Activated CD4-positive, alpha-beta T cell treated with anti-CD3 and anti-CD28 coated beads, Interleukin-2, amount 10 ng/mL, durations not matched to agents 7 days and 5 days (primary cell): Measurements from ENCODE around the gene CLASP1. TPM values are rescaled to one million over a fixed set of nuclear protein-coding genes. Genes with fewer than 3 reads are reported as not detected.

Experiments used
- CTCF ChIA-PET: fragments of 350-600 bp; sonication (Branson Sonifier 250); formaldehyde crosslinking; loops from one replicate; lab custom pipeline; 2021; ENCODE audit warnings: antibody characterized with exemption; lab: Charles Lee
- POLR2A ChIA-PET: fragments of 350-600 bp; sonication (Branson Sonifier 250); formaldehyde crosslinking; loops from one replicate; lab custom pipeline; 2021; ENCODE audit warnings: antibody characterized with exemption; lab: Charles Lee
- DNase-seq: peaks from one replicate; pipeline ENCODE4 v3.0.0-alpha.2; 2020
- H3K27ac Mint-ChIP-seq: one replicate; pipeline ENCODE4 v1.8.0; 2021; ENCODE audit warnings: mild to moderate bottlenecking, moderate library complexity, mixed read lengths
- H3K27me3 Mint-ChIP-seq: one replicate; pipeline ENCODE4 v1.8.0; 2021; ENCODE audit warnings: mixed read lengths
- H3K36me3 Mint-ChIP-seq: one replicate; pipeline ENCODE4 v1.8.0; 2021; ENCODE audit warnings: low read depth, mixed read lengths
- H3K4me1 Mint-ChIP-seq: one replicate; pipeline ENCODE4 v1.8.0; 2021; ENCODE audit warnings: mixed read lengths
- H3K4me3 Mint-ChIP-seq: one replicate; pipeline ENCODE4 v1.8.0; 2021; ENCODE audit warnings: mild to moderate bottlenecking, moderate library complexity, mixed read lengths
- H3K9me3 Mint-ChIP-seq: one replicate; pipeline ENCODE4 v1.8.0; 2021; ENCODE audit warnings: mixed read lengths
- total RNA-seq, 2 experiments: library from RNA; stranded (reverse); gene quantifications; one replicate each; pipeline ENCODE4 v1.2.3, GENCODE V29; 2021

CLASP1 gene
- total RNA-seq, 2 experiments from 2014 or later: 52.7 to 54.9 TPM

- H3K36me3 Mint-ChIP-seq: peaks cover 35% of the 10 kb centered on the region
- ChIA-PET POLR2A (no interaction called here), CTCF (no interaction called here)
- no peak overlapping the region for H3K27ac Mint-ChIP-seq
- H3K4me3 Mint-ChIP-seq: no peak overlapping the region
- H3K4me1 Mint-ChIP-seq: peaks cover 8% of the 10 kb centered on the region
- no peaks in the 10 kb centered on the region for H3K27me3 Mint-ChIP-seq
- no peak for DNase-seq
- H3K9me3 Mint-ChIP-seq: peaks cover 2% of the 10 kb centered on the region
These were observed 148.2 kb downstream of the CLASP1 start for GRCh38 chr2:121501031-121501430.

GRCh38 chr2:121498731-121499130, 150.5 kb downstream of the CLASP1 start:
- no peaks in the 10 kb centered on the region for H3K27me3 Mint-ChIP-seq
- no peak overlapping the region for H3K4me3 Mint-ChIP-seq
- H3K27ac Mint-ChIP-seq: no peak overlapping the region
- H3K4me1 Mint-ChIP-seq: peaks cover 6% of the 10 kb centered on the region
- ChIA-PET POLR2A (no interaction called here), CTCF (no interaction called here)
- peaks cover 36% of the 10 kb centered on the region for H3K36me3 Mint-ChIP-seq
- DNase-seq: no peak
- peaks cover 2% of the 10 kb centered on the region for H3K9me3 Mint-ChIP-seq

- Mint-ChIP-seq H3K9me3 (no peaks in the 10 kb centered on the region), H3K36me3 (peaks cover 10% of the 10 kb centered on the region), H3K27ac (no peak overlapping the region), H3K4me1 (peaks cover 17% of the 10 kb centered on the region), H3K4me3 (no peak overlapping the region), H3K27me3 (no peaks in the 10 kb centered on the region)
- DNase-seq: no peak
- CTCF ChIA-PET: no interaction called here
- POLR2A ChIA-PET: no interaction called here
These were observed 156.9 kb downstream of the CLASP1 start for GRCh38 chr2:121492409-121492808.

GRCh38 chr2:121491518-121491917, 157.7 kb downstream of the CLASP1 start:
- no peak for DNase-seq
- Mint-ChIP-seq H3K4me3 (no peak overlapping the region), H3K27me3 (no peaks in the 10 kb centered on the region), H3K36me3 (peaks cover 10% of the 10 kb centered on the region), H3K27ac (no peak overlapping the region), H3K4me1 (peaks cover 17% of the 10 kb centered on the region), H3K9me3 (no peaks in the 10 kb centered on the region)
- ChIA-PET CTCF (no interaction called here), POLR2A (no interaction called here)

GRCh38 chr2:121490584-121491133, 158.6 kb downstream of the CLASP1 start:
- CTCF ChIA-PET: no interaction called here
- peaks cover 17% of the 10 kb centered on the region for H3K4me1 Mint-ChIP-seq

GRCh38 chr2:121489911-121490583, 159.2 kb downstream of the CLASP1 start:
- H3K4me1 Mint-ChIP-seq: peaks cover 17% of the 10 kb centered on the region
- POLR2A ChIA-PET: no interaction called here
- CTCF ChIA-PET: no interaction called here
- H3K36me3 Mint-ChIP-seq: peaks cover 10% of the 10 kb centered on the region
- no peaks in the 10 kb centered on the region for H3K9me3 Mint-ChIP-seq
- H3K4me3 Mint-ChIP-seq: no peak overlapping the region
- no peaks in the 10 kb centered on the region for H3K27me3 Mint-ChIP-seq
- H3K27ac Mint-ChIP-seq: no peak overlapping the region
- DNase-seq: no peak

More at GRCh38 chr2:121490584-121491133, 158.6 kb downstream of the CLASP1 start:
- Mint-ChIP-seq H3K4me3 (no peak overlapping the region), H3K27ac (no peak overlapping the region), H3K36me3 (peaks cover 10% of the 10 kb centered on the region), H3K27me3 (no peaks in the 10 kb centered on the region), H3K9me3 (no peaks in the 10 kb centered on the region)
- DNase-seq: no peak
- POLR2A ChIA-PET: no interaction called here

GRCh38 chr2:121489284-121489683, 160.0 kb downstream of the CLASP1 start:
- no peak overlapping the region for H3K27ac Mint-ChIP-seq
- H3K4me3 Mint-ChIP-seq: no peak overlapping the region
- DNase-seq: no peak
- no peaks in the 10 kb centered on the region for H3K27me3 Mint-ChIP-seq
- H3K4me1 Mint-ChIP-seq: peaks cover 17% of the 10 kb centered on the region
- CTCF ChIA-PET: no interaction called here
- no peaks in the 10 kb centered on the region for H3K9me3 Mint-ChIP-seq
- peaks cover 10% of the 10 kb centered on the region for H3K36me3 Mint-ChIP-seq
- POLR2A ChIA-PET: no interaction called here

- POLR2A ChIA-PET: no interaction called here
- no peak overlapping the region for H3K4me3 Mint-ChIP-seq
- peaks cover 12% of the 10 kb centered on the region for H3K4me1 Mint-ChIP-seq
- no peaks in the 10 kb centered on the region for H3K36me3 Mint-ChIP-seq
- no peak overlapping the region for H3K27ac Mint-ChIP-seq
- CTCF ChIA-PET: no interaction called here
- no peak for DNase-seq
- no peaks in the 10 kb centered on the region for H3K27me3 Mint-ChIP-seq
- H3K9me3 Mint-ChIP-seq: no peaks in the 10 kb centered on the region
These were observed 163.0 kb downstream of the CLASP1 start for GRCh38 chr2:121486191-121486790.

GRCh38 chr2:121485039-121485438, 164.2 kb downstream of the CLASP1 start:
- no peaks in the 10 kb centered on the region for H3K36me3 Mint-ChIP-seq
- ChIA-PET POLR2A (no interaction called here), CTCF (interaction anchor here (1.3 to 1.4 kb wide), 2 partner anchors 18 to 19 kb away, joined by 3 read pairs; no protein-coding TSS in a partner anchor)
- peaks cover 9% of the 10 kb centered on the region for H3K4me1 Mint-ChIP-seq
- no peak for DNase-seq
- no peak overlapping the region for H3K27ac Mint-ChIP-seq
- H3K27me3 Mint-ChIP-seq: no peaks in the 10 kb centered on the region
- H3K4me3 Mint-ChIP-seq: no peak overlapping the region
- no peaks in the 10 kb centered on the region for H3K9me3 Mint-ChIP-seq

GRCh38 chr2:121483846-121484245, 165.4 kb downstream of the CLASP1 start:
- Mint-ChIP-seq H3K27ac (no peak overlapping the region), H3K9me3 (no peaks in the 10 kb centered on the region), H3K4me3 (no peak overlapping the region), H3K27me3 (no peaks in the 10 kb centered on the region), H3K36me3 (no peaks in the 10 kb centered on the region), H3K4me1 (peaks cover 3% of the 10 kb centered on the region)
- POLR2A ChIA-PET: no interaction called here
- no peak for DNase-seq
- CTCF ChIA-PET: interaction anchor here (1.3 to 2.4 kb wide), 3 partner anchors 15 to 19 kb away, joined by 3 to 6 read pairs (median 3); no protein-coding TSS in a partner anchor

GRCh38 chr2:121483021-121483420, 166.2 kb downstream of the CLASP1 start:
- Mint-ChIP-seq H3K9me3 (no peaks in the 10 kb centered on the region), H3K27me3 (no peaks in the 10 kb centered on the region), H3K4me3 (no peak overlapping the region), H3K36me3 (no peaks in the 10 kb centered on the region), H3K4me1 (peaks cover 3% of the 10 kb centered on the region), H3K27ac (no peak overlapping the region)
- ChIA-PET CTCF (interaction anchor here (1.3 to 2.4 kb wide), 2 partner anchors 14 to 28 kb away, joined by 3 to 6 read pairs; no protein-coding TSS in a partner anchor), POLR2A (no interaction called here)
- no peak for DNase-seq

GRCh38 chr2:121480826-121481225, 168.4 kb downstream of the CLASP1 start:
- Mint-ChIP-seq H3K9me3 (no peaks in the 10 kb centered on the region), H3K4me3 (no peak overlapping the region), H3K27ac (no peak overlapping the region), H3K4me1 (peaks cover 6% of the 10 kb centered on the region), H3K27me3 (no peaks in the 10 kb centered on the region), H3K36me3 (no peaks in the 10 kb centered on the region)
- CTCF ChIA-PET: interaction anchor here (1.3 kb wide), 1 partner anchor 10 kb away, joined by 3 read pairs; no protein-coding TSS in a partner anchor
- POLR2A ChIA-PET: no interaction called here
- no peak for DNase-seq

- CTCF ChIA-PET: no interaction called here
- Mint-ChIP-seq H3K4me3 (no peak overlapping the region), H3K27ac (peak overlapping the region; percentile 6), H3K4me1 (peaks cover 8% of the 10 kb centered on the region), H3K9me3 (no peaks in the 10 kb centered on the region), H3K27me3 (no peaks in the 10 kb centered on the region), H3K36me3 (no peaks in the 10 kb centered on the region)
- no peak for DNase-seq
- POLR2A ChIA-PET: no interaction called here
These were observed 169.3 kb downstream of the CLASP1 start for GRCh38 chr2:121479882-121480522.
